ENCODE measurements around the gene EVI2B. TPM values are rescaled to one million over a fixed set of nuclear protein-coding genes. Genes with fewer than 3 reads are reported as not detected.

EVI2B gene
- total and polyA plus RNA-seq, 2 of the 4 experiments (the other 2 are of a cell fraction) = under 0.01 to 0.17 TPM

GRCh38 chr17:31309556-31309955 is 4.3 kb downstream of the EVI2B start:
- Histone ChIP-seq H2AK9ac (replicated peaks; ENCODE audit: low read depth, low read length, poor library complexity) (no peak overlapping the region), H2BK20ac (ENCODE audit: low read depth, low read length) (no peak overlapping the region), H3K9me3 (ENCODE audit: control insufficient read depth, insufficient read depth, low read length) (no peaks in the 10 kb centered on the region), H2AK5ac (ENCODE audit: low read depth, low read length) (no peak overlapping the region), H3K4me1 (ENCODE audit: control insufficient read depth, insufficient read depth, low read length) (peaks cover 2% of the 10 kb centered on the region; the same call in 1 of the 2 replicates), H3K4me2 (ENCODE audit: low read depth, low read length) (no peak overlapping the region), H3K36me3 (ENCODE audit: control insufficient read depth, insufficient read depth, low read length) (no peaks in the 10 kb centered on the region; the same call in 1 of the 2 replicates), H2BK5ac (ENCODE audit: low read depth, low read length, poor library complexity, severe bottlenecking) (no peak overlapping the region), H4K91ac (ENCODE audit: insufficient read depth, low read depth, low read length) (no peak overlapping the region), H3K18ac (ENCODE audit: low read depth, low read length) (no peak overlapping the region), H2AFZ (replicated peaks; ENCODE audit: low read length, poor library complexity) (no peak overlapping the region), H3K23ac (ENCODE audit: low read depth, low read length) (no peak overlapping the region), H3K9me1 (ENCODE audit: insufficient read depth, low read length) (no peaks in the 10 kb centered on the region; the same call in none of the 2 replicates), H4K20me1 (ENCODE audit: insufficient read depth, low read length) (no peaks in the 10 kb centered on the region), H2BK120ac (ENCODE audit: low read depth, low read length) (no peak overlapping the region), H3K56ac (ENCODE audit: extremely low read depth, insufficient read depth, low read length) (no peak overlapping the region), H3K4me3 (ENCODE audit: insufficient read depth, low read depth, low read length) (no peak overlapping the region), H3K27me3 (ENCODE audit: control insufficient read depth, insufficient read depth, low read length) (no peaks in the 10 kb centered on the region), H3K79me1 (ENCODE audit: low read depth in 1 of 2, low read length in 2 of 2) (peaks cover 14 to 38% of the 10 kb centered on the region in 2 experiments; a peak in 3 of 4 replicates), H3K14ac (replicated peaks; ENCODE audit: low read depth, low read length) (no peak overlapping the region), H4K5ac (ENCODE audit: low read depth, low read length) (no peak overlapping the region), H3K9ac (ENCODE audit: low read depth, low read length) (no peak overlapping the region), H2BK15ac (ENCODE audit: low read depth, low read length) (no peak overlapping the region), H3K4ac (ENCODE audit: low read depth, low read length) (no peak overlapping the region), H4K8ac (ENCODE audit: low read depth in 2 of 2, low read length in 2 of 2) (no peak overlapping the region), H3K27ac (ENCODE audit: insufficient read depth, low read length) (no peak overlapping the region)
- in situ Hi-C loops (cut with MboI; ENCODE audit: low sequenced_read_pairs) = no loop called here
- dilution Hi-C loops (cut with HindIII; ENCODE audit: low sequenced_read_pairs, unreplicated experiment) = no loop called here
- TF ChIP-seq CEBPB (IDR thresholded peaks at IDR 0.05; ENCODE audit: low read depth, low read length) (no peak), CHD1 (IDR thresholded peaks at IDR 0.05; ENCODE audit: low read depth, low read length) (no peak), SMC3 (IDR thresholded peaks at IDR 0.05; ENCODE audit: low read depth, low read length) (no peak), NFE2L2 (IDR thresholded peaks at IDR 0.05; ENCODE audit: low read depth, low read length) (no peak), MXI1 (IDR thresholded peaks at IDR 0.05; ENCODE audit: borderline replicate concordance, low read depth, low read length) (no peak), CTCF (conservative IDR thresholded peaks at IDR 0.05; ENCODE audit: low read depth, low read length) (no peak)
- TF ChIP-seq, protein P1, sequence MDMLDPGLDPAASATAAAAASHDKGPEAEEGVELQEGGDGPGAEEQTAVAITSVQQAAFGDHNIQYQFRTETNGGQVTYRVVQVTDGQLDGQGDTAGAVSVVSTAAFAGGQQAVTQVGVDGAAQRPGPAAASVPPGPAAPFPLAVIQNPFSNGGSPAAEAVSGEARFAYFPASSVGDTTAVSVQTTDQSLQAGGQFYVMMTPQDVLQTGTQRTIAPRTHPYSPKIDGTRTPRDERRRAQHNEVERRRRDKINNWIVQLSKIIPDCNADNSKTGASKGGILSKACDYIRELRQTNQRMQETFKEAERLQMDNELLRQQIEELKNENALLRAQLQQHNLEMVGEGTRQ (IDR thresholded peaks at IDR 0.05; ENCODE audit: low read depth, low read length) = no peak
- DNase-seq (no peak), ATAC-seq (ENCODE audit: low read depth) (no peak)
- intact Hi-C loops (cut with micrococcal nuclease) = no loop called here
- POLR2A ChIA-PET (ENCODE audit: unreplicated experiment) = no interaction called here
- WGBS, 2 experiments (ENCODE audit: extremely low coverage in 2 of 2, insufficient read length in 1 of 2) = 100% methylated on average over 1 of the region's 2 CpGs; no CpG with 5 or more reads in 1 of the 2 experiments
- no TSS peak for BruUV-seq (replicated peaks)
- CTCF ChIA-PET = no interaction called here
